Measurements from ENCODE around the gene PLXNA2. TPM values are rescaled to one million over a fixed set of nuclear protein-coding genes. Genes with fewer than 3 reads are reported as not detected.

Gene PLXNA2
- total and polyA plus RNA-seq, 2 of the 8 experiments (the other 6 are each of a cell fraction or from before 2014, with no cell fraction given), result 0.33 to 1.5 TPM

DNA sequence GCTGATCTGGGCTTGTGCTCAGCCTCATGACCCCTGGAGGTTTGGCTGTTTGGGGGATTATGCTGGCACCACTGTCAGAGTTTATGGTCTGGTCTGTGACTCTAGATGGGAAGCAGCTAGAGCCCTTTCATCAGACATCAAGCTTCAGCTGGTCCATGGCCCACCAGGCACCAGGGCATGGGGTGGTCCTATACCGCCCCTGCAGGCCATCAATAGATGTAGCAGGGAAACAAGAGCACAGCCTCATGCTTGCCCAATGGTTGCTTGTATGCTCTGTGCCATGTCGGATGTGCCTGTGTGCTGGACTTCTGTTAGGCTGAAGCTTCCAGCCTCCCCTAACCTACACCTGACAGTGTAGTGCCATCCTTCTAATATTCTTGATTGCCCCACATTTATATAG is 262.2 kb downstream of the PLXNA2 start:
- POLR2A ChIA-PET (ENCODE audit: partially characterized antibody), result interaction anchor here (1.7 kb wide), 1 partner anchor 11 kb away, joined by 4 read pairs; no protein-coding TSS in a partner anchor
- CTCF ChIA-PET (ENCODE audit: partially characterized antibody), result interaction anchor here (0.6 to 3.2 kb wide), 41 partner anchors 11 to 1344 kb away, joined by 3 to 39 read pairs (median 4); no protein-coding TSS in a partner anchor
- Histone ChIP-seq H3K9me3 (ENCODE audit: insufficient read depth in 2 of 2, low read depth in 1 of 2, low read length in 1 of 2) (no peaks in the 10 kb centered on the region), H3K23ac (ENCODE audit: insufficient read length) (no peak overlapping the region), H3K9ac (replicated peaks in 1 of 4; ENCODE audit: extremely low read depth in 1 of 4, low read depth in 3 of 4, low read length in 3 of 4) (no peak overlapping the region), H3K4me3 (ENCODE audit: extremely low read depth in 1 of 4, insufficient read depth in 2 of 4, low read depth in 3 of 4, low read length in 4 of 4) (no peak overlapping the region), H2BK20ac (ENCODE audit: low read length) (no peak overlapping the region), H4K8ac (ENCODE audit: extremely low read depth, insufficient read depth, low read length) (no peak overlapping the region), H2BK5ac (ENCODE audit: low read depth, low read length) (no peak overlapping the region), H3K14ac (ENCODE audit: insufficient read length) (no peak overlapping the region), H3K23me2 (ENCODE audit: low read depth, low read length) (no peaks in the 10 kb centered on the region), H2AFZ (ENCODE audit: low read length) (peak overlapping the region; percentile 70; the same call in 1 of the 2 replicates), H3K27me3 (replicated peaks in 1 of 4; ENCODE audit: control insufficient read depth in 3 of 4, extremely low read depth in 1 of 4, insufficient read depth in 3 of 4, low read length in 3 of 4) (no peaks in the 10 kb centered on the region), H3K4me1 (replicated peaks in 1 of 4; ENCODE audit: control insufficient read depth in 3 of 4, insufficient read depth in 4 of 4, low read length in 3 of 4) (no peaks in the 10 kb centered on the region), H2BK12ac (ENCODE audit: low read depth, low read length) (no peak overlapping the region), H3K56ac (replicated peaks; ENCODE audit: insufficient read length, low read depth, low read length) (no peak overlapping the region), H4K5ac (ENCODE audit: insufficient read length, low read depth, low read length) (no peak overlapping the region), H3K79me2 (ENCODE audit: control insufficient read depth in 1 of 2, insufficient read depth in 2 of 2, low read length in 2 of 2) (no peaks in the 10 kb centered on the region), H3K27ac (ENCODE audit: low read depth, low read length) (no peak overlapping the region), H3K4ac (replicated peaks; ENCODE audit: insufficient read length, low read depth, low read length) (no peak overlapping the region), H3K36me3 (ENCODE audit: control insufficient read depth in 2 of 4, insufficient read depth in 4 of 4, low read length in 3 of 4) (no peaks in the 10 kb centered on the region), H4K20me1 (replicated peaks in 1 of 2; ENCODE audit: control insufficient read depth in 1 of 2, insufficient read depth in 2 of 2, low read length in 2 of 2) (no peaks in the 10 kb centered on the region), H2BK120ac (replicated peaks; ENCODE audit: low read depth, low read length) (no peak overlapping the region), H2AK5ac (ENCODE audit: low read depth, low read length) (no peak overlapping the region), H2BK15ac (ENCODE audit: low read length) (peak overlapping the region; percentile 5; the same call in 1 of the 2 replicates), H3K18ac (ENCODE audit: extremely low read depth, low read length) (no peak overlapping the region), H3K79me1 (ENCODE audit: low read depth, low read length) (no peaks in the 10 kb centered on the region; the same call in 1 of the 2 replicates), H4K91ac (replicated peaks; ENCODE audit: insufficient read length, low read length) (no peak overlapping the region), H3K4me2 (ENCODE audit: insufficient read depth in 1 of 2, low read depth in 2 of 2, low read length in 2 of 2) (no peak overlapping the region)
- WGBS, 2 experiments (ENCODE audit: extremely low coverage in 1 of 2, insufficient coverage in 1 of 2, insufficient read length in 1 of 2, insufficient replicate concordance in 2 of 2, low coverage in 1 of 2, low lambda C conversion rate in 2 of 2, missing lambda C conversion rate in 1 of 2), result 41% methylated on average over 2 of the region's 2 CpGs; no CpG with 5 or more reads in 1 of the 2 experiments
- FAIRE-seq (peak; percentile 85), DNase-seq (ENCODE audit: low read depth in 1 of 2, low spot score in 2 of 2) (peak in 1 of 2 experiments; percentile 52)
- TF ChIP-seq YY1 (IDR thresholded peaks at IDR 0.05; ENCODE audit: low read depth, low read length), result 0 out of 2 replicates have a peak, but pooled peaks have one; percentile 37
- TF ChIP-seq SAP30 (IDR thresholded peaks at IDR 0.05; ENCODE audit: insufficient read depth, insufficient replicate concordance, low read length), result no peak
- TF ChIP-seq GTF2F1 (IDR thresholded peaks at IDR 0.05; ENCODE audit: borderline replicate concordance, low read depth, low read length), result no peak
- TF ChIP-seq CEBPB (IDR thresholded peaks at IDR 0.05; ENCODE audit: low read depth, low read length), result peak; percentile 69; the same call in 1 of the 2 replicates
- TF ChIP-seq ZNF274 (IDR thresholded peaks at IDR 0.05; ENCODE audit: borderline replicate concordance, extremely low read depth, low read length), result no peak
- no peak for TF ChIP-seq ASH2L (IDR thresholded peaks at IDR 0.05; ENCODE audit: low read length)
- no peak for TF ChIP-seq CBX8 (IDR thresholded peaks at IDR 0.05; ENCODE audit: borderline replicate concordance, low read depth, low read length)
- TF ChIP-seq, protein P1, sequence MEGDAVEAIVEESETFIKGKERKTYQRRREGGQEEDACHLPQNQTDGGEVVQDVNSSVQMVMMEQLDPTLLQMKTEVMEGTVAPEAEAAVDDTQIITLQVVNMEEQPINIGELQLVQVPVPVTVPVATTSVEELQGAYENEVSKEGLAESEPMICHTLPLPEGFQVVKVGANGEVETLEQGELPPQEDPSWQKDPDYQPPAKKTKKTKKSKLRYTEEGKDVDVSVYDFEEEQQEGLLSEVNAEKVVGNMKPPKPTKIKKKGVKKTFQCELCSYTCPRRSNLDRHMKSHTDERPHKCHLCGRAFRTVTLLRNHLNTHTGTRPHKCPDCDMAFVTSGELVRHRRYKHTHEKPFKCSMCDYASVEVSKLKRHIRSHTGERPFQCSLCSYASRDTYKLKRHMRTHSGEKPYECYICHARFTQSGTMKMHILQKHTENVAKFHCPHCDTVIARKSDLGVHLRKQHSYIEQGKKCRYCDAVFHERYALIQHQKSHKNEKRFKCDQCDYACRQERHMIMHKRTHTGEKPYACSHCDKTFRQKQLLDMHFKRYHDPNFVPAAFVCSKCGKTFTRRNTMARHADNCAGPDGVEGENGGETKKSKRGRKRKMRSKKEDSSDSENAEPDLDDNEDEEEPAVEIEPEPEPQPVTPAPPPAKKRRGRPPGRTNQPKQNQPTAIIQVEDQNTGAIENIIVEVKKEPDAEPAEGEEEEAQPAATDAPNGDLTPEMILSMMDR (IDR thresholded peaks at IDR 0.05; ENCODE audit: control extremely low read depth in 1 of 3, insufficient read depth in 1 of 3, low read depth in 1 of 3, low read length in 3 of 3), result peak; percentile 80 to 94 (median 93)
- no peak for TF ChIP-seq SP1 (IDR thresholded peaks at IDR 0.05; ENCODE audit: low read depth, low read length)
- TF ChIP-seq MAFK (IDR thresholded peaks at IDR 0.05; ENCODE audit: low read depth, low read length), result no peak
- TF ChIP-seq TEAD4 (IDR thresholded peaks at IDR 0.05; ENCODE audit: low read depth, low read length), result no peak
- no peak for TF ChIP-seq SP4 (IDR thresholded peaks at IDR 0.05; ENCODE audit: low read length)
